Esophagus squamous epithelium (tissue), 4 donors: ENCODE data around the gene TSPAN9.

Experiments used
- CTCF ChIP-seq, 6 experiments: fragments of 450-650 bp in 4 of 6; fragments of 200-600 bp in 2 of 6; sonication (generic) in 2 of 6; IDR thresholded peaks; one replicate each; pipeline ENCODE4 v1.5.1; 2016 to 2019; ENCODE audit warnings: antibody characterized with exemption in 6 of 6, mild to moderate bottlenecking in 4 of 6, moderate library complexity in 4 of 6
- POLR2A ChIP-seq, 4 donors: fragments of 450-650 bp; IDR thresholded peaks; one replicate each; pipeline ENCODE4 v1.6.1; 2017; ENCODE audit warnings: antibody characterized with exemption in 4 of 4, mild to moderate bottlenecking in 4 of 4, moderate library complexity in 3 of 4

- TF ChIP-seq POLR2A (IDR thresholded peaks at IDR 0.05) (no peak), CTCF (IDR thresholded peaks at IDR 0.05) (no peak)
These were observed 138.9 kb downstream of the TSPAN9 start for GRCh38 chr12:3216097-3216496.
